NCI-H2029 treated with DMSO at 0.1 percent for 48 hours (cell line): Measurements from ENCODE around the gene QSOX2.

Experiments
- DNase-seq: peaks from one replicate; lab custom pipeline; 2025; lab: John Stamatoyannopoulos, UW

QSOX2 gene

DNA sequence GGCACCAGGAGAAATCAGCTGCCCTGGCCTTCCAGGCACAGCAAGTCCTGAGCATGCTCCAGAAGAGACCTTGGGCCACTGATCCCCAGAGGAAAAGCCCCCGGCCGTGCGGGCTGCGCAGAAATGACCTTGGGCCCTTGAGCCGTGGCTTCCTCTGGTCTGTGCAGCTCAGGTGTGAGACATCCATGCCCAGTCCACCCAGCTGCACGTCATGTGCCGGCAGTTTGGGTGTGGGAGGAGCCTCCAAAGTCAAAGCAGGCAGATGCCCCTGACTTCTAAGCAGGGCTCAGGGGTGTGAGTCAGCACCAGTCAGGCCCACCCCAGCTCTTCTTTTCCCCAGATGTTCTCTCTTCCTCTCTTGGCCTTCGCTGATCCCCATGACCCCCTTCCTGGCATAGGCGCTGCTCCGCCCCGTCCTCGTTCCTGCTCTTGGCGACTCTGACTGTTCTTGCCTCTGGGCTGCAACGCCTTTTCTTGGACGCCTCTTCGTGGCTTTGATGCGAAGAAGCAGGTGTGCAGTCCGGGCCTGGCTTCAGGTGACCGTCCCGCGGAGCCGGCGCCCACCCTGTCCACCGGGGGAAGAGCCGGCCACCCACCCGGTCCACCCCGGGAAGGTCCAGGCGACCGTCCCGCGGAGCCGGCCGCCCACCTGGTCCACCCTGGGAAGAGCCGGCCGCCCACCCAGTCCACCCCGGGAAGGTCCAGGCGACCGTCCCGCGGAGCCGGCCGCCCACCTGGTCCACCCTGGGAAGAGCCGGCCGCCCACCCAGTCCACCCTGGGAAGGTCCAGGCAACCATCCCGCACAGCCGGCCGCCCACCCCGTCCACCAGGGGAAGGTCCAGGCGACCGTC is 5.9 kb upstream of the QSOX2 start:
- no peak for DNase-seq

DNA sequence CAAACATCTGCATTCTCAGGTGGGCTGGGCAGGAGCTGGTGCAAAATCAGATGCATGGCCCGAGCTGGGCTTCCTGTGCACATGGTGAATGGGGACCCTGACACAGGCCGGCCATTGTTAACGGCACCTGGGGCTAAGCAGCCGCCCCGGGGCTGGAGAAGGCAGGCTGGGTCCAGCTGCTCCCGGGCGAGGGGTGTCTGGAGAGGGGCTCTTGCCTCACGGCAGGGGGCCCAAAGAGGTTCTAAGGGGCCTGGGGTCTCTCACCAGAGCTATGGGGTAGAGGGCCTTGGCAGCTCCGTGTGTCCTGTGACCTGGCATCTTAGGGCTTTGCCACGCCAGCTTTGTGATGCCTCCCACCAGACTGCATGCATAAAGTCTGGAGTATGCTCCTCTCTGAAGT is 5.1 kb upstream of the QSOX2 start:
- no peak for DNase-seq

DNA sequence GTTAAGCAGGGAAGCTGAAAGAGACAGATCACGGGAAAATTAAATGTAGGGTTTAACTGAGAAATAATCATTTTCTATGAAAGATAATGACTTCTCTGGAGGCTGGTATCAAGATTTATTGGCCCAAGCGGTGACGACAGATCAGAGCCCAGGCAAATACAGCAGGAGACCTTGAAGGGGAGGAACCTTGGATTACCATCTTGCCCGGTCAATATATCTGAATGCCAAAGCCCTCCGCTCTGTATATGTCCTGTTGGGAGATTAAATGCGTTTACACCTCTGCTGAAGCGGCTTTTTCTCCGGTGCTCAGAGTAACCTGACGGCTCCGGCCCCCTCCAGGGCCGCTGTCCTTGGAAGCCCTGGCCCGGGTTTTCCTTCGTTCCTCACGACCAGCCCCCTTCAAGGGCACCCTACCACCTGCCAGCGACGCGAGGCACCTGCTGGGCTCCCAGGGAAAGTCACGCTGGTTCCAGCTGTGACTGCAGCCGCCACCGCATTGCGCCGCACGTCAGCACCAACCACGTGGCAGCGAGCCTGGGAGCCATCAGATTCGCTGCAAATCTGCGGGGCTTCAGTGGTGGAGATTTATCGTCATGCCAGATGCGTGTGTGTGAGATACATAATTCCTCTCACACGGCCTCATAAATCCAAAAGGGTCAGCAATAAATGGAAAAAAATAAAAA is 4.4 kb upstream of the QSOX2 start:
- no peak for DNase-seq

DNA sequence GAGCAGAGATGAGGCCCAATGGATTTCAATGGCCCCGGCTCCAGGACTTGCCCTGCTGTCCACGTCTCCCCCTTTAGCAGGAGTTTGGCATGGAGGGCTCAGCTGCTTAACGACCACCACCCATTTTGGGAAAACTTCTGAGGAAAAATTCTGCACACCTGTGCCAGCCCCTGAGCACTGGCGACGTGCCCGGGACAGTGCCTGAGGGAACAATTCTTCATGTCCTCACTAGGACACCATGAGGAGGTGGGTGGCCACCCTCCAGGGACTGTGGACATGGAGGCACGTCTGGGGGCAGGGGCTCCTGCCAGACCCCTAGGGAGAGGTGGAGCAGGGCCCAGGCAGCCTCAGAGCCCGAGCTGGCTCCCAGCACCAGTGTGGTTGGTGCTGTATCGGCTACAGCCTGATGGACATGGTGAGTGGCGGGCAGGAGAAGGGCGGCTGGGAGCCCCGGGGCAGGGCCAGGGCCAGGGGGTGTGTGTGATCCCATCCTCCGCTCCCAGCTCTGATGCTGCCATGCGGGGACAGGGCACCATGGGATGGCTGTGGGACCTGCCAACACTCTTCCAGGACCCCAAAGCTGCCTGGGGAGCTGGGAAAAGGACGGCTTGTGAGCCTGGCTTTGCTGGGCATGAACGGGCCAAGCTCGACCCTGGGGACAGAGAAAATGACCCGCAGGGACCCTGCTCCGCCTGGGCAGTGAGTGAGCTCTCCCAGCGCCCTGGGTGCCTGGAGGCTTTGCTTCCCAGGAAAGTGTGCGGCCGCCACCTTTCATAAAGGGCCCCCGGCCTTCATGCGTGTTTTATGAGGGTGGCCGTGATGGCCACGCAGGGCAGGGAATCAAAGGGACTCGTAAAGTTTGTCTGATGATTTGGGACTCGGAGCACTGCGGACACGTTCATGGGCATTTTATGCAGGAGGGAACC is 3.6 kb upstream of the QSOX2 start:
- DNase-seq: no peak

DNA sequence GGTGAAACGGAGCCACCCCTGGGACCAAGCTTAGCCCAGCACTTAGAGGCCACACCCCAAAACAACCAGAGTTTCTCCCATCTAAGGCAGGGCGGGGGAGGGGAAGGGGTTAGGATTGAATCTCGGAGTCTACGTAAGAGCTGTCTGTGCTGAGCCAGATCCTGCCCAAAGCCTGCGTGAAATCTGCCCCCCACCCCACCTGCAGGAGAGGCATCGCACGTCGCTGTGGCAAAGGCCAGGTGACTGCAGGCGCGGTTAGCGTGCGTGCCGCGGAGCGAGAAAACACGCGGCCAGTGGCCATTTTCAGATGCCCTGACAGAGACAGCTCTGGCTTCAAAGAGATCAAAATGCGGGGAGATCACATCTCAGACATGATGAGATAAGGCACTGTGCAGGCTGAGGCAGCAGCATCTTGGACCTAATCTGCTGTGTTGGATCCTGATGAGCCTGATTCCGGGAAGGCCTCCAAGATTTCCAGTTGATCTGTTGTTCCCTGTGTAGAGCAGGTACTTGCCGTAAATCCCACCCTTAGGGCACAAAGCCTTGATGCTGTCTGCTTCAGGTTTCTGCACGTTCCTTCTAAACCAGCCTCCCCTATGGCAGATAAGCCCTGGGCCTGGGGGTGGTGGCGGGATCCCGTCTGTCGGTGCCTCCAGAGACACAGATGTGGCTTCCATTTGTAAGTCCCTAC is 2.5 kb upstream of the QSOX2 start:
- no peak for DNase-seq

DNA sequence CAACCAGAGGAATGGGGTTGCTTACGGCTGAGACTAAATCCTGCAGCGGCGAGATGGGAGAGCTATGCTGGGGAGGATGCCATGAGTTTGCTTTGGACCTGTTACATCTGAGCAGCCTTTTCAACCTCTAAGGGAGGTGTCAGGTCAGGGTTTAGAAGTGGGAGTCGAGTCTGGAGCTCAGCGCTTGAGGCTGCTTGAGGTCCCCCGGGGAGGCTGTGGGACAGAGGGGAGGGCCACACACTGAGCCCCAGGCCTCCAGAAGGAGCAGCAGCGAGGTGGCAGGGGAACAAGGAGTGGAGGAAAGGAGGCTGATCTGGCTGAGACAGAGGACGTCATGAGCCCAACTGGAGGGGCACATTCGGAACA is 1.9 kb upstream of the QSOX2 start:
- no peak for DNase-seq

DNA sequence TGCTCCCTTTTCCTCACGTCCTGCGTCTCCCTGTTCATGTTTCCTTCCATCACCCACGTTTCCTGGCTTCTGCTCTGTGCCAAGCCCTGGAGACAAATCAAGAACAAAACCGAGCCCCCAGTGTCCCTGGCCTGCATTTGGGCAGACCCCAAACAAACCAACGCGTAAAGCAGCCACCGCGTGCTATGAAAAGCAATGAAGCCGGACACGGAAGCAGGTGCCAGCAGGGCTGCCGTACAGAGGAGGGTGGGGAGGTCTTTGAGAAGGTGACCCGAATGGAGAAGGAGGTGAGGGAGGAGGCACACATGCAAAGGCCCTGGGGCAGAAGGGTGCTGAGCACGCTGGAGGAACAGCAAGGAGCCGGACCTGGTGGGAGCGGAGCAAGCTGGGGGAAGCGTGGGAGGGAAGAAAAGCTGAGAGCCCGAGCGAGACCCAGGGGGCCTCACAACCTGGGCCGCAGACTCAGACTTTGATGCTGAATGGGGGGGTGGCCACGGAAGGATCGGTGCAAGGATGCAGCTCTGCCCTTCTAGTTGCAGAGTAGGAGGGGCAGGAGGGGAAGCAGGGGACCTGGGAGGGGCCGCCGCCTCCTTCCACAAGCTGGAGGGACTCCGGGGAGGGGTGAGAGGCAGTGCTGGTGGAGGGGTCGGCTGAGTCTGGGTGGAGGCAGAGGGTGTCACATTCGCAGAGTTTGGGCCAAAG is 1.4 kb upstream of the QSOX2 start:
- no peak for DNase-seq

DNA sequence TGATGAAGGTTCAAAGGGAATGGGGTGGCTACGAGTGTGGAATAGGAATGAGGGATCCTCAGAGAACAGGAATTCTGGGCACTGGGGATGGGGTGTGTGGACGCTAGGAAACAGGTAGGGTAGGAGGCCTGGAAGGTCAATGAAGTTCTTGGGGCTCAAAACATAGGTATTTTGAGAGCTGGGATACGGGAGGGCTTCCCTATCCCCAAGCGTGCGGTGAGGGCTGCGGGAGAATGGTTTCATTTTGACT is 718 bp downstream of the QSOX2 start:
- DNase-seq: no peak

DNA sequence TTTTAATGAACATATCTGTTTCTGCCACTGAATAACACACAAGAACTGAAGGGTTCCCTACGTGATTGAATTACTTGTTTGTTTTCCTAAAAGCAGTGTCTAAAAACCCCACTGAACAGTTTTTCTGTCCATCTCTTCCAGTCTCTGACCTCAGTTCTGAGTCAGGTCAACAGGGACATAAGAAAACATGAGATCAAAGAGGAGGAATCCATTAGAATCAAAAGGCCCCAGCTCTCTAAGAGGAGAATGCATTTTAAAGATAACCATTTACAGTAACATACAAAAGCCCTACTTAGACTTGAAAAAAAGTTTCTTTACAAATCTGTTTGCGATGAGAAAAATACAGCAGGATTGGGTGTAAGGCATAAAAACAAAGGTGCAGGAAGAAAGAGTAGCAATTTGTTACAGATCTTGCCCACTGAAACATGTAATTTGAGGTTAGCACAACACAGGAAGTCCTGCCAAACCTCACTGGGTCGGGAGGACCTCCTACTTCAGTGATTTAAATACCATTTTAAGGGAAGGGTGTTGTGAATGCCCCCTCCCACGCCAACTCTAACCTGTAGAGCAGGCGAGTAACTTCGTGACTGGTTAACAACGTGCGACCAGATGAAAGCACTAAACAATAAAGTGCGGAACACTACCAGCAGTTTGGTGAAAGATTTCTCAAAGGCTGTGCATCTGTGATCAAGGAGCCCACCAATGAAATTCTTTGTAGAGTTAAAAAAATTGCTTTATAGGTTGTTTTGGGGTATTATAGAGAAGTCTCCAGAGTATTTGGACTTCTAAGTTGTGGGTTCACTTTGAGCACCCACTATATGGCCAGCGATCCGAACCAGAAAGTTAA is 1.3 kb downstream of the QSOX2 start:
- no peak for DNase-seq

DNA sequence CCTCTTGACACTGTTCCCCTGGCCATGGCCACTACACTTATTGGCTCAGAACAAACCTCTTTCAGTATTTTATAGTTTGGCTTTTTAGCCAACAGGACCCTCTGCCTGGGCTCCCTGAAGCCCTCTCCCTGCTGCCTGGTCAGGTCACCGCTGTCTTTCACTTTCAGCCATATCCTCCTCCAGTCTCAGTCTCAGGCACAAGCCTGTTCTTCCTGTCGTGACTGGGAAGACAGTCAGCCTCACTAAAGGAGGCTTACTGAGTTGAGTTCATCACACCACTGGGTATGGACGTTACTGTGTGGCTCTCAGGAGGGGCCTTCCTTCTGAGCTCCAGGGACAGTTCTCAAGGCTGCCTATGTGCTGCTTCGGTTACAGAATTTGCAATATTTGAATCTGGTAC is 2.0 kb downstream of the QSOX2 start:
- no peak for DNase-seq

DNA sequence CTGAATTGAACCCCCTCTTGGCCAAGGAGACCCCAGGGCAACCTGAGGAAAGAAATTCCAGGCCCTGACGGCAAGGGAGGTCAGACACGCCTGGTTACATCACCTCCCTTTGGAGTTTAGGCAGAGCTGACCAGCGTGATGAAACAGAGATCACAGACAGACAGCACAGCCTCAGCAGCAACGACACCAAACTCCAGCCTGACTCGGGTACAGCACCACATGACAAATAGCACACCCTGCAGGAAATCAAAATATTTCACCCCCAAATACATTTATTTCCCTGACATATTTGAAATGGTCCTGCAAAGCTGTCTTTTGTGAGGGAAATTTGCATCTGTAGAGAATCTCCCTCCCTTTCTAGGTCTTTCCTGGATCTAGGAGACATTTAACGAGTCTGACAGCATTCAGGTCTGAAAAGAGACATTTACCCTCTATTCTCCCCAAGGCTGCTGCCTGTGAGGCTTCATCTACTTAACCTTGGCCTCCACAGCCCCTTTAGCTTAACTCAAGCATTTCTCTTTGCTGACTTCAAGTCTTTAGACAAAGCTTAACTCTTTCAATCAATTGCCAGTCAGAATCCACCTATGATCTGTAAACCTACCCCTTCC is 2.6 kb downstream of the QSOX2 start:
- no peak for DNase-seq

DNA sequence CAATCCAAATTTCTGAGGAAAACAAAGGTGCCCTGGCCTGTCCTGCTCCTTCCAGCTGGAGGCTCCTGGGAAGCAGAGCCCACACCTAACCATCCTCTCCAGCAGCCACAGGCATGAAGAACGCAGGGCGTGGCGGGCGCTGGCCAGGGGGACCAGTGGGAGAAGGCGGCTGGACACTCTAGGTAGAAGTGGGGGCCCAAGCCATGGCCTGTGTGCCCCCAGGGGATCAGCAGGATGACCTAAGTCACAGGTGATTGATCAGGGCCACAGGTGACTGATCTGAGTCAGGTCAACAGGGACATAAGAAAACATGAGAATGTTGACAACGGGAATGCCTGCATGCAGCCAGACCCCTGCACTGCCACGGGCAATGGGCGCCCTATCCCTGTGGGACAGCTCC is 3.4 kb downstream of the QSOX2 start:
- DNase-seq: no peak

DNA sequence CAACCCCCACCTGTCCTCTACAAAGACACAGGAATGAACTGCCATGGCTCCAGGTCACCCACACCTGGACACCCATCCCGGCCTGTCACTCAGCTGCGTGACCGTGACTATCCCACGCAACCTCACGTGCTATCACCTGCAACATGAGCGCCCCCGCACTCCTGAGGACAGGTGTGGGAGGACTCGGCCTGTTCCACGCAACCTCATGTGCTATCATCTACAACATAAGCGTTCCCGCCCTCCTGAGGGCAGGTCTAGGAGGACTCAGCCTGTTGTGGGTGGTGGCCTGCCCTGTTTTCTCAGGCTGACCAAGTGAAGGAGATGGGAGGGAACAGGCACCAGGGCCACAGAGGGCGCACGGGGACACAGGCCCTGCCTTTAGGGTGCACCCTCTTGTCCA is 4.1 kb downstream of the QSOX2 start:
- DNase-seq: no peak

DNA sequence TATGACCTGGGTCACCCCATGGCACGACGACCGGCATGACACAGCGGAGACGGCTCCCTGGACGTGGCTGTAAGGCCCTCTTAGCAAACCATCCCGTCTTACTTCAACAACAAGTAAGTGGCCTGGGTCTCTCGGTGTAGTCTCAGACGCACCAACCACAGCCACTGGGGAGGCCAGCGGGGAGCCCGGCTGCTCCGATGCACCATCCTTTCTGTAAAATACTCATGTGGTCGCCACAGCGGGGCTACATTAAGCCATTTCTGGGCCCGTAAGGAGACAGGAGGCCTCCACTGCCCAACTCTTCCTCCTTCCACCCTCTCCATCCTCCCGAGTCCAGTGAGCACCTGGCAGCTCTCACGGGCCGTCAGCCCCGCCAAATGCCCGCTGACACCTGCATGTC is 4.7 kb downstream of the QSOX2 start:
- DNase-seq: no peak

DNA sequence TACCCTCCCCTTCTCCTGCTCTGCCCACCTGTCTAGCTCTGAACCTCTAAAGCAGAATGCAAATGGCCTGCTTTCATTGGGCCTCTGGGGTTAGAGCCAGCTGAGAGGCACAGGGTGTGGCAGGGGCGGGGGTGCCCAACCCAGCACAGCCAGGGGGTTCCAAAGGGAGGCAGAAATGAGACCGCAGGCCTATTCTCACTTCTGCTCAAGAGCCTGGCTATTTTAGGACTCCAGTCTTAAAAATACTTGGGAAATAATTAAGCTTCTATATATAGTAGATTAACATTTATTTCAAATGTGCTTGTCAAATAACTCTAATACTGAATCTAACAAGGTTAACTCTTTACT is 5.7 kb downstream of the QSOX2 start:
- no peak for DNase-seq

DNA sequence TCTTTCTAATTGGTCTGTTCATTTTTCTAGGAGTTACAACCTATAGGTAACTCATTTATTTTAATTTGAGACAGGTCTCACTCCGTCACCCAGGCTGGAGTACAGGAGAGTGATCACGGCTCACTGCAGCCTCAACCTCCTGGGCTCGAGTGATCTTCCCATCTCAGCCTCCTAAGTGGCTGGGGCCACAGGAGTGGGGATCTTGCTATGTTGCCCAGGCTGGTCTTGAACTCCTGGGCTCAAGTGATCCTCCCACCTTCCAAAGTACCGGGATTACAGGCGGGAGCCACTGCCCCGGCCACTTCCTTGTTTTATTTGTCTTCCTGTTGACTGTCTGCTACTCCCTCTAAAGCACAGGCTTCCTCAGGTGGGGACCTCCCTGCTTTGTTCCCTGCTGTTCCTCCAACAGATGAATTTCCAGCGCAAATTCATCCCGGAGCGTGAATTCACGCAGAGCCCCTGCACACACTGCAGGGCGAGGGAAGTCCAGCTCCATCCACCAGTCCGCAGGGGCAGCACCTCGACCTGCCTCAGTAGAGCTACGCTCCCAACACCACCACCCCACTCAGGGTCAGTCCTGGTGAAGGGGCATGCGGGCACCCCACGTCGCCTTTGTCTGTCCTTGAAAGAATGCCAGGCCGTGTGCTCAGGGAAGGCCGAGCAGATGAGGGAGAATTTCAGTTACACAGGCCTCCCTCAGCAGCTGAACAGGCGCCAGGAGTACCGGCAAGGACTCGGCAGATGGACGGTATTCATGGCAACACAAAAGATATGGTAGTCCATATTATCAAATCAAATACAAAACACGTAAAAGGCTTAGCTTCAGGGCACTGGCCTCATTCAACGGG is 6.3 kb downstream of the QSOX2 start:
- DNase-seq: no peak

DNA sequence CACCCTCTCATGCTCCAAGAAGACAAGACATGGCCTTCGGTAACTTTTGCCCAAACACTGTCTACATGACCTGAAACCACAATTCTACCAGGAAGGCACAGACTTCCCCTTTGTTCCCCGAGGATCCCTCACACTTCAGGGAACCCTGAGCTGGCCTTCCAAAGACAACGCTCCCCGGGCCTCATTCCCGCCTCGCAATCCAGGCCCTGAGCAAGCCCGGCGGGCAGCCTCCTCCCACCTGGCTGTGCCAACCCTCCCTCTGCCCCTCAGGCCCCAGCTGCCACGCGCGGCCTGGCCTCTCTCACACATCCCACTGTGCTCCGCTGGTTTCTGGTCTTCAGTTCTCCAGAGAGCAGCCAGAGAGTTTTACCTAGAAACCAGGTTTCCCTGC is 7.3 kb downstream of the QSOX2 start:
- no peak for DNase-seq

DNA sequence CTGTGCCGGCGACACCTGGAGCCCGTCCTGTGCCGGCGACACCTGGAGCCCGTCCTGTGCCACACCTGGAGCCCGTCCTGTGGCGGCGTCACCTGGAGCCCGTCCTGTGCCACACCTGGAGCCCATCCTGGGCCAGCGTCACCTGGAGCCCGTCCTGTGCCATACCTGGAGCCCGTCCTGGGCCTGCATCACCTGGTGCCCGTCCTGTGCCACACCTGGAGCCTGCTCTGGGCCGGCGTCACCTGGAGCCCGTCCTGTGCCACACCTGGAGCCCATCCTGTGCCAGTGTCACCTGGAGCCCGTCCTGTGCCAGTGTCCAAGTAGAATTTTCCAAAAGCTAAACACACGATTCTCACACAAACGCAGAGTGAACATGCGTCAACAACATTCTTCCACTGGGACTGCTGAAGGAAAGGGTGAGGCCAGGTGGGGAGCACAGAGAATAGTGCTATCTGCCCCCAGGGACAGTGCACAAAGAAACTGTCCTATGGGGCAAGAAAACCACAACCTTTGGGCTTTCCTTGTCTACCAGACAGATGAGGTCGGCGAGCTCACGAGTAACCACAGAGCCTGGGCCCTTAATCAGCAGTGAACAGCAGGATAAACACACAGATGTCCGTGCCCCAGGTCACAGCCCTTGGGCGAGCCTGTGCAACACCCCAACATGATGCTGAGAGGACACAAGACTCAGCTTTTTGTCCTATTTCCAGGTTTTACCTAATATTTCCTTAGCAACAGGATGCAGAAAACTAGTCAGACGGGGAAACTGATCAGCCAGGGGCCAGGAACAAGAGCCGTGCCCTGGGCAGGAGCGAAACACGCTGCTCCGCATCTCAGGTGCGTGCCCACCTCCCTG is 7.9 kb downstream of the QSOX2 start:
- no peak for DNase-seq
